SJSA1 (cell line): ENCODE results near the gene PRAMEF15. TPM values are rescaled to one million over a fixed set of nuclear protein-coding genes. Genes with fewer than 3 reads are reported as not detected.
"Not testable (repeated sequence)": the region's sequence is repeated elsewhere in the genome, so short reads cannot be mapped to it uniquely, and the experiment has no call there.

ENCODE experiments used
- DNase-seq, 2 experiments: peaks; one replicate each; pipeline ENCODE4 v3.0.0-alpha.2; 2015 to 2020; ENCODE audit warnings: low spot score in 2 of 2, low read depth in 1 of 2
- H3K27ac ChIP-seq: fragments of 250-450 bp; sonication (Bioruptor Pico); 2 replicates; pipeline ENCODE4 v1.5.1; 2020; ENCODE audit warnings: mild to moderate bottlenecking, moderate library complexity
- H3K27me3 ChIP-seq: fragments of 250-450 bp; sonication (Bioruptor Pico); replicated peaks from 2 replicates; pipeline ENCODE4 v1.5.1; 2020; ENCODE audit warnings: mild to moderate bottlenecking, moderate library complexity
- H3K36me3 ChIP-seq: fragments of 250-450 bp; sonication (Bioruptor Pico); 2 replicates; pipeline ENCODE4 v1.5.1; 2020; ENCODE audit warnings: mild to moderate bottlenecking
- H3K4me1 ChIP-seq: fragments of 250-450 bp; sonication (Bioruptor Pico); replicated peaks from 2 replicates; pipeline ENCODE4 v1.6.1; 2021; ENCODE audit warnings: mild to moderate bottlenecking
- H3K4me3 ChIP-seq: fragments of 250-450 bp; sonication (Bioruptor Pico); 2 replicates; pipeline ENCODE4 v1.5.1; 2020; ENCODE audit warnings: mild to moderate bottlenecking
- H3K9me3 ChIP-seq: fragments of 250-450 bp; sonication (Bioruptor Pico); replicated peaks from 2 replicates; pipeline ENCODE4 v1.5.1; 2020; ENCODE audit warnings: mild to moderate bottlenecking
- total RNA-seq: library from RNA; depleted of rRNA; stranded (reverse); fragments of >200 nt; shearing (Covaris generic); gene quantifications from 2 replicates; pipeline ENCODE4 v1.2.3, GENCODE V29; 2014; rRNA removed

PRAMEF15 gene
- total RNA-seq, 1 experiment from 2014 or later, result not detected

- H3K27ac ChIP-seq, H3K4me1 ChIP-seq, H3K36me3 ChIP-seq, H3K9me3 ChIP-seq, H3K4me3 ChIP-seq, H3K27me3 ChIP-seq, DNase-seq: not testable (repeated sequence)
Observed at GRCh38 chr1:13364928-13365327, 49.5 kb downstream of the PRAMEF15 start.

GRCh38 chr1:13366536-13366935 is 51.2 kb downstream of the PRAMEF15 start:
- H3K27ac ChIP-seq, H3K27me3 ChIP-seq, H3K4me1 ChIP-seq, H3K36me3 ChIP-seq, H3K4me3 ChIP-seq, H3K9me3 ChIP-seq, DNase-seq: not testable (repeated sequence)

GRCh38 chr1:13368544-13368943 is 53.2 kb downstream of the PRAMEF15 start:
- not testable (repeated sequence) for H3K27me3 ChIP-seq, H3K4me1 ChIP-seq, H3K27ac ChIP-seq, DNase-seq, H3K4me3 ChIP-seq, H3K9me3 ChIP-seq, H3K36me3 ChIP-seq

Other genes with a start within 250 kb of the PRAMEF15 start
- gene PRAMEF25, start 244.8 kb upstream of the PRAMEF15 start, total RNA-seq, result not detected in 2 replicates
- not detected in 2 replicates for gene HNRNPCL2, start 198.7 kb upstream of the PRAMEF15 start, total RNA-seq
- not detected in 2 replicates for gene PRAMEF26, start 159.6 kb upstream of the PRAMEF15 start, total RNA-seq
- not detected in 2 replicates for gene HNRNPCL4, start 149.9 kb upstream of the PRAMEF15 start, total RNA-seq
- gene PRAMEF9, start 143.7 kb upstream of the PRAMEF15 start, total RNA-seq, result not detected in 2 replicates
- gene PRAMEF13, start 114.2 kb upstream of the PRAMEF15 start, total RNA-seq, result not detected in 2 replicates
- gene PRAMEF18, start 89.4 kb upstream of the PRAMEF15 start, total RNA-seq, result not detected in 2 replicates
- not detected in 2 replicates for gene PRAMEF5, start 61.4 kb upstream of the PRAMEF15 start, total RNA-seq
- gene PRAMEF8, start 30.4 kb upstream of the PRAMEF15 start, total RNA-seq, result not detected in 2 replicates
- gene PRAMEF33, start 12.0 kb upstream of the PRAMEF15 start, total RNA-seq, result not detected in 2 replicates
- gene PRAMEF14, start 31.6 kb downstream of the PRAMEF15 start, total RNA-seq, result not detected in 2 replicates
- not detected in 2 replicates for gene PRAMEF19, start 56.4 kb downstream of the PRAMEF15 start, total RNA-seq
- gene PRAMEF17, start 74.1 kb downstream of the PRAMEF15 start, total RNA-seq, result not detected in 2 replicates
- 0.16 and 1.7 TPM in 2 replicates for gene PRAMEF20, start 94.9 kb downstream of the PRAMEF15 start, total RNA-seq
- gene LRRC38, start 198.4 kb downstream of the PRAMEF15 start, total RNA-seq, result not detected in 2 replicates